HUES6 (cell line): ENCODE measurements around the gene PTTG1.

Source experiments
- H3K27ac ChIP-seq: 2 replicates; pipeline ENCODE4 v1.7.0; 2013; ENCODE audit warnings: low read depth, mild to moderate bottlenecking, low read length, inconsistent platforms
- H3K27me3 ChIP-seq: 2 replicates; pipeline ENCODE4 v1.6.1; 2013; ENCODE audit warnings: low read length; ENCODE audit not compliant: control insufficient read depth, insufficient read depth
- H3K36me3 ChIP-seq: 2 replicates; pipeline ENCODE4 v1.6.1; 2013; ENCODE audit warnings: low read length; ENCODE audit not compliant: control insufficient read depth, insufficient read depth
- H3K4me1 ChIP-seq: 2 replicates; pipeline ENCODE4 v1.6.1; 2013; ENCODE audit warnings: low read length; ENCODE audit not compliant: control insufficient read depth, insufficient read depth
- H3K4me3 ChIP-seq: 2 replicates; pipeline ENCODE4 v1.5.1; 2013; ENCODE audit warnings: low read depth, low read length
- H3K9ac ChIP-seq: one replicate; pipeline ENCODE4 v1.6.1; 2013; ENCODE audit warnings: mild to moderate bottlenecking, low read length
- H3K9me3 ChIP-seq: 2 replicates; pipeline ENCODE4 v1.6.1; 2013; ENCODE audit warnings: low read depth, low read length; ENCODE audit not compliant: control insufficient read depth, insufficient read depth

PTTG1 gene

GRCh38 chr5:160453751-160454150 is 32.1 kb downstream of the PTTG1 start:
- no peaks in the 10 kb centered on the region for H3K4me1 ChIP-seq
- no peak overlapping the region for H3K4me3 ChIP-seq
- no peaks in the 10 kb centered on the region for H3K9me3 ChIP-seq
- H3K27me3 ChIP-seq: no peaks in the 10 kb centered on the region
- H3K36me3 ChIP-seq: no peaks in the 10 kb centered on the region
- no peak overlapping the region for H3K9ac ChIP-seq
- no peak overlapping the region for H3K27ac ChIP-seq

- H3K36me3 ChIP-seq: no peaks in the 10 kb centered on the region
- H3K27ac ChIP-seq: no peak overlapping the region
- no peak overlapping the region for H3K4me3 ChIP-seq
- H3K27me3 ChIP-seq: no peaks in the 10 kb centered on the region
- no peaks in the 10 kb centered on the region for H3K9me3 ChIP-seq
- no peak overlapping the region for H3K9ac ChIP-seq
- no peaks in the 10 kb centered on the region for H3K4me1 ChIP-seq
Observed at GRCh38 chr5:160455600-160455999, 33.9 kb downstream of the PTTG1 start.

- no peaks in the 10 kb centered on the region for H3K27me3 ChIP-seq
- H3K36me3 ChIP-seq: no peaks in the 10 kb centered on the region
- H3K9me3 ChIP-seq: peaks cover 8% of the 10 kb centered on the region
- H3K4me3 ChIP-seq: no peak overlapping the region
- H3K4me1 ChIP-seq: no peaks in the 10 kb centered on the region
- H3K27ac ChIP-seq: no peak overlapping the region
- no peak overlapping the region for H3K9ac ChIP-seq
Observed at GRCh38 chr5:160456480-160457177, 35.0 kb downstream of the PTTG1 start.

GRCh38 chr5:160457252-160457651 is 35.6 kb downstream of the PTTG1 start:
- Histone ChIP-seq H3K27ac (no peak overlapping the region), H3K4me3 (no peak overlapping the region), H3K27me3 (no peaks in the 10 kb centered on the region), H3K36me3 (no peaks in the 10 kb centered on the region), H3K9ac (no peak overlapping the region), H3K9me3 (peaks cover 8% of the 10 kb centered on the region), H3K4me1 (no peaks in the 10 kb centered on the region)

- no peaks in the 10 kb centered on the region for H3K36me3 ChIP-seq
- H3K9ac ChIP-seq: no peak overlapping the region
- peaks cover 8% of the 10 kb centered on the region for H3K9me3 ChIP-seq
- no peaks in the 10 kb centered on the region; the same call in 1 of the 2 replicates for H3K4me1 ChIP-seq
- H3K4me3 ChIP-seq: no peak overlapping the region
- no peaks in the 10 kb centered on the region for H3K27me3 ChIP-seq
- H3K27ac ChIP-seq: no peak overlapping the region
Observed at GRCh38 chr5:160458806-160459800, 37.4 kb downstream of the PTTG1 start.

GRCh38 chr5:160460377-160461049 is 38.9 kb downstream of the PTTG1 start:
- H3K4me1 ChIP-seq: no peaks in the 10 kb centered on the region; the same call in 1 of the 2 replicates
- no peak overlapping the region for H3K27ac ChIP-seq
- no peaks in the 10 kb centered on the region for H3K36me3 ChIP-seq
- no peaks in the 10 kb centered on the region for H3K27me3 ChIP-seq
- no peak overlapping the region for H3K4me3 ChIP-seq
- H3K9me3 ChIP-seq: peaks cover 8% of the 10 kb centered on the region
- H3K9ac ChIP-seq: no peak overlapping the region

GRCh38 chr5:160461378-160461777 is 39.7 kb downstream of the PTTG1 start:
- H3K36me3 ChIP-seq: no peaks in the 10 kb centered on the region
- no peak overlapping the region for H3K9ac ChIP-seq
- H3K27me3 ChIP-seq: no peaks in the 10 kb centered on the region
- no peak overlapping the region for H3K4me3 ChIP-seq
- peaks cover 8% of the 10 kb centered on the region for H3K9me3 ChIP-seq
- H3K4me1 ChIP-seq: no peaks in the 10 kb centered on the region; the same call in 1 of the 2 replicates
- H3K27ac ChIP-seq: no peak overlapping the region

- Histone ChIP-seq H3K4me1 (peaks cover 2% of the 10 kb centered on the region), H3K27ac (no peak overlapping the region), H3K9ac (no peak overlapping the region), H3K36me3 (no peaks in the 10 kb centered on the region), H3K27me3 (no peaks in the 10 kb centered on the region), H3K4me3 (no peak overlapping the region), H3K9me3 (peaks cover 8% of the 10 kb centered on the region)
Observed at GRCh38 chr5:160462167-160462566, 40.5 kb downstream of the PTTG1 start.

- peaks cover 8% of the 10 kb centered on the region for H3K9me3 ChIP-seq
- H3K4me3 ChIP-seq: no peak overlapping the region
- peaks cover 12% of the 10 kb centered on the region for H3K4me1 ChIP-seq
- no peak overlapping the region for H3K9ac ChIP-seq
- H3K27ac ChIP-seq: no peak overlapping the region
- H3K27me3 ChIP-seq: no peaks in the 10 kb centered on the region
- H3K36me3 ChIP-seq: no peaks in the 10 kb centered on the region
Observed at GRCh38 chr5:160463227-160463626, 41.6 kb downstream of the PTTG1 start.

GRCh38 chr5:160463740-160464465 is 42.2 kb downstream of the PTTG1 start:
- Histone ChIP-seq H3K27me3 (no peaks in the 10 kb centered on the region), H3K36me3 (no peaks in the 10 kb centered on the region), H3K4me1 (peaks cover 14% of the 10 kb centered on the region), H3K9me3 (peaks cover 8% of the 10 kb centered on the region), H3K27ac (no peak overlapping the region), H3K4me3 (no peak overlapping the region), H3K9ac (no peak overlapping the region)
